Smooth muscle cell of the brain vasculature (primary cell): Measurements from ENCODE around the gene IDH3G.
"Not testable (repeated sequence)": the region's sequence is repeated elsewhere in the genome, so short reads cannot be mapped to it uniquely, and the experiment has no call there.

Experiments used
- DNase-seq: peaks from one replicate; pipeline ENCODE4 v3.0.0-alpha.2; 2012; ENCODE audit warnings: low read depth, low spot score

IDH3G gene

DNA sequence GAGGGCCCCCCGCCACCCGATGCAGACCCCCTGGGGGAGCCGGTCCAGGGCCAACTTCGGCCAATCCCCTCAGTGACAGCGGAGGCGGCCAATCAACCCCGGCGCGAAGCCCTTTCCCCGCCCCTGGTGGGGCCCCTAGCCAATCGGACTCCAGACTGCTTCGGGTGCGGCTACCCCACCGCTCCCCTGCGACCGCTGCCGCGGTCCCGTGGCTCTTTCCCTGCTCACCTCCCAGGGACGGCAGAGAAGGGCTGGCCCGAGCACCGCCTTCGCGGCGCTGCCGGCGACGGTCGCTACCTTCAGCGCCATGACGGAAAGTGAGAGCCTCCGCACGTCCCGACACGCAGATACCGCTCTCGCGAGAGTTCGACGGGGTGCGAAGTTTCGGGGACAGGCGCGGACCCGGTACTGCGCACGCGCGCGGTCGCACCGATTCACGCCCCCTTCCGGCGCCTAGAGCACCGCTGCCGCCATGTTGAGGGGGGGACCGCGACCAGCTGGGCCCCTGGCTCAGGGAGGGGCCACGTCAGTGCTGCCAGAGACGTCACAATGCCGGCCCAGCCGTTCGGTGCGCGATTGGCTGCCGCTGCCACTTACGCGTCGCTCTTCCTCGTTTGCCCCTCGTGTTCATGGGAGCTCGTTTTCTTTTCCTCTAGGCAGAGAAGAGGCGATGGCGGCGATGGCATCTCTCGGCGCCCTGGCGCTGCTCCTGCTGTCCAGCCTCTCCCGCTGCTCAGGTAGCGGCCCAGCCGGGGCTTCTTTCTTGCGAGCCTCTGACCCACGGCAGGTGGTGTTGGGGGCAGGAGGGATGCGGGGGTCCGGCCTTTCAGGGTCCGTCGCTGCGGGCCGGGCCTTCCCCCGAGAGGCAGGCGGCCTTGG, at the start of gene IDH3G, which contains the start of gene SSR4:
Gene IDH3G, minus strand, starts transcription at position 358 of the 879 bp plus-strand sequence. Its CDS starts 49 bp downstream, at position 309.
Gene SSR4, plus strand, starts transcription at position 651 of the 879 bp plus-strand sequence. Its CDS starts 20 bp downstream, at position 671.
- DNase-seq = peak; percentile 81

DNA sequence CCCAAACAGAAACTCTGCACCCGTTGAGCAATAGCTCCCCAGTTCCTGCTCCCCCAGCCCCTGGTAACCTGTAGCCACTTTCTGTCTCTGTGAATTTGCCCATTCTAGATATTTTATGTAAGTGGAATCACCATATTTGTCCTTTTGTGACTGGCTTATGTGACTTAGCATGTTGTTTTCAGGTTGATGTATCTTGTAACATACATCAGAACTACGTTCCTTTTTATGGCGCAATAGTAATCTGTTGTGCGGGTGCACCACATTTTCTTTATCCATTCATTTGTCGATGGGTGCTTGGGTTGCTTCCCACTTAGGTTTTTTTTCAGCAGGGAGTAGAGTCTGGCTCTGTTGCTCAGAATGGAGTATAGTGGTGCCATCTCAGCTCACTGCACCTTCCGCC, 42.7 kb upstream of the IDH3G start:
- no peak for DNase-seq

DNA sequence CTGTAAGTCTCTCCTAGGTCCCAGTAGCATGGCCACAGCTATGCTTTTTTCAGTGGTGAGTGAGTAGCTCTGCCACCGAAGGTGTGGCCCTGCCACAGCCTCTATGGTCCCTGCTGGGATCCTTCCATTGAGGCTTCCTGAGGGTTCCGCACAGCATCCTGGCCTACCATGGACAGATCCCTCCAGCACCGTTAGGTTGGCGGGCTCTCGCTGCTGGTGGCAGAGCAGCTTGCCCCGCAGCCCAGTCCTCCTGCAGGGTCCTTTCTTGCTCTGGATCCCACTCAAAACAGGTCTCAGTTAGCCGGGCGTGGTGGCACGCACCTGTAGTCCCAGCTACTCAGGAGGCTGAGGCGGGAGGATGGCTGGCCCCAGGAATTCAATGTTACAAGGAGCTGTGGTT, 38.6 kb upstream of the IDH3G start:
- no peak for DNase-seq

DNA sequence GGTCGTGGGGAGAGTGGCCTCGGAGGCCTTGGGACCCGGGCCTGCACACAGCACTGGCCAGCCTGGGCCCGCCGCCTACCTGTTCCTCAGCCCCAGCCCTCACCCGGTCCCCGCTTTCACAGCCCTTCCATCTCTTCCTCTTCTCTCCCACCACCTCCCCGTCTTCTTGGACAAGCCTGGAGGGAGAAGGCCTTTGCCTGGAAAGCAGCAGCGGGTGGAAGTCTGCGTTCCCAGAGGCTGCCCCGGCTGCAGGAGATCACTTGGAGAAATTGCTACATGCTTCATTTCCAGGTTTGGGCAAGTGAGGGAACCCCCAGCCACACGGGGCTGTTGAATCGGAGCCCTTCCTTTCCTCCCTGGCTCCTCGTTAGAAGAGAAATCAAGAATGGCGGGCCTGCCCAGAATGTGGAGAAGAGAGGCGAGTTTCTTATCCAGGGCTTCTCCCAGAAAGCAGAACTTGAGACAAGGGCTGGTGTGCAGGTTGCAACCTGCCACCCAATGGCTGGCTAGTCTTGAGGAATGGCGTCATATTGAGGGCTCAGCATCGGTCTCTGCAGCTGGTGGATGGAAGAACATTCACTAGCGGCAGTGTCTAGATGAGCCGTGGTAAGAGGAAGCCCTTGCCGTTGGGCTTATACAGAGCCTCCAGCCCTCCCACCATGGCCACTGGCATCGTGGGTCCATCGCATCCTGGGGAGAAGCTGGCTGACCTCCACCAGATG, 37.4 kb upstream of the IDH3G start:
- no peak for DNase-seq

DNA sequence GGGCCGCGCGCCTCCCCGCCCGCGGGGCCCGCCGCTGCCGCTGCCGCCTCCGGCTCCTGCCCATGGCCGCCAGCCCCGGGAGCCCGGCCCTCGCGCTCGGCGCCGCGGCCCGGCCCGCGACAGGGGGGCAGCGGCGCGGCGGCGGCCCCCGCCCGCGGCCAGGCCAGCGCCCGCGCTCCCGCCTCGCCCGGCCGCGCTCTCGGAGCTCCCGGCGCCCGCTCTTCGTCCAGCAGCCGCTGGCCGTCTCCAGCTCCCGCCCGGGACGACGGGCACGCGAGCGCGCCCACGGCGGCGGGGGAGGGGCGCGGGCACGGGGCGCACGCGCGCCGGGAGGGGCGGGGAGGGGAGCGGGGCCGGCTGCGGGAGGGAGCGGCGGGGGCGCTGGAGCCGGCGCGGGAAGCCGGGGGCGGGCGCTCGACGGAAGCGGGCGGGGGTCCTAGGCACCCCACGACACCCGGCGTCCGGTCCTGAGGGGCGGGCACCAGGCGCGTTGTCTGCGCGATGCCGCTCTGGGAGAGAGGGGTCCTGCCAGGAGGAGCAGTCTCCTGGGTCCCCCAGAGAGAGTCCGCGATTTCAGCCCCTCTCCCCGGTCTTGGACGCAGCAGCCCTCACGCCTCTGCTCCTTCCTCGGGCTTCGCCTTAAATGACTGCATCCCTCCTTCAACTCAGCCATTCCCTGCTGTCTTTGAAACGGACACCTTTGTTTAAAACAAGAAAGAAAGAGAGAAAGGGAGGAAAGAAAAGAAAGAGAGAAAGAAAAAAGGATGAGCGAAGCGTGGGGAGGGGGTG, 36.7 kb upstream of the IDH3G start:
- DNase-seq = no peak

DNA sequence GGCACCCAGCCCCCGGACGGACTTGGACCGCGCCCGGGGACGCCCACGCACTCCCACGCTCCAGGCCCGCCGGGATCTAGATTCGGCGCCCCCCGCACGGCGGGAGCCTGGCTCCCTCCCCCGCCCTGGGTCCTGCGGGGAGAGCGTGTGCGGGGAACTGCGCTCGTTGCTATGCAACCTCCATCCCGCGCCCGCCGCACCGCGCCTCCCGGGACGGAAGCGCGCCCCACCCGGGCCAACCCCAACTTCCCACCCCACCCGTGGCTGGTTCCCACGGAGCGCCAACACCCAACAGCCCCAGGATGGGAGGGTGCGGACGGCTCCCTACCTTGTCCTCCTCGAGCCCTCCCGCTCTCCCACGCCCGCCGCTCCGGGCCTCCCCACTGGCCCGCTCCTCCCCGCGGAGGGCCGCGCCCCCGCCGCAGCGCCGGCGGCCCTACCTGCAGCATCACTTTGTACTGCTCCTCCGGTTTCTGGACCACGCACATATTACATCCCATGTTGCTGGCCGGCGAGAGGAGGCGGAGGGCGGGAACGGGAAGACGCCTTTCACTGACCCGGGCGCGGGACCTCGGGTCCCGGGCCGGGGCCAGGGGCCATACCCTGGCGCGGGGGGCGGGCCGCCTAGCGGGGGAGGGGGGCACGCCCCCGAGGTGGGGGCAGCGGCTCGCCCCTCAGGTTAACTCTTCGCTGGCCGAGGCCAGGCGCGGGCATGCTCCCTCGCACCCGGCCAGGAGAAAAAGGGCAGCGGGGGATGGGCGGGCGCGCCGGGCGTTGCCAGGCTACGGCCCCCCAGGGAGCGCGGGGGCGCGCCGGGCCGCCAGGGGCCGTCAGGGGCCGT, 35.8 kb upstream of the IDH3G start, which contains the start of gene PDZD4:
Gene PDZD4, minus strand, starts transcription at position 746 of the 841 bp plus-strand sequence. Its CDS starts 246 bp downstream, at position 500.
- DNase-seq = no peak

DNA sequence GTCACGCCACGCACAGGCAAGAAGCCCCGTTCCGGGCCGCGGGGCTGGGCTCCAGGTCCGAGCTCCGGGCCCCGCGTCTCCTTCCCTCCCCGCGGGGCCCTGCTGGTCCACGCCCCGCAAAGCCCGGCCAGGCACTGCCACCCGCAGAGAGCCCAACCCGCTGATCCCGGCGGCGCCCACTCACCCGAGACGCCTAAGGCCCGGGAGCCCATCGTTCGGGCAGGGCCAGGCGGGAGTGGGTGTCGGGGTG, 35.3 kb upstream of the IDH3G start:
- no peak for DNase-seq

DNA sequence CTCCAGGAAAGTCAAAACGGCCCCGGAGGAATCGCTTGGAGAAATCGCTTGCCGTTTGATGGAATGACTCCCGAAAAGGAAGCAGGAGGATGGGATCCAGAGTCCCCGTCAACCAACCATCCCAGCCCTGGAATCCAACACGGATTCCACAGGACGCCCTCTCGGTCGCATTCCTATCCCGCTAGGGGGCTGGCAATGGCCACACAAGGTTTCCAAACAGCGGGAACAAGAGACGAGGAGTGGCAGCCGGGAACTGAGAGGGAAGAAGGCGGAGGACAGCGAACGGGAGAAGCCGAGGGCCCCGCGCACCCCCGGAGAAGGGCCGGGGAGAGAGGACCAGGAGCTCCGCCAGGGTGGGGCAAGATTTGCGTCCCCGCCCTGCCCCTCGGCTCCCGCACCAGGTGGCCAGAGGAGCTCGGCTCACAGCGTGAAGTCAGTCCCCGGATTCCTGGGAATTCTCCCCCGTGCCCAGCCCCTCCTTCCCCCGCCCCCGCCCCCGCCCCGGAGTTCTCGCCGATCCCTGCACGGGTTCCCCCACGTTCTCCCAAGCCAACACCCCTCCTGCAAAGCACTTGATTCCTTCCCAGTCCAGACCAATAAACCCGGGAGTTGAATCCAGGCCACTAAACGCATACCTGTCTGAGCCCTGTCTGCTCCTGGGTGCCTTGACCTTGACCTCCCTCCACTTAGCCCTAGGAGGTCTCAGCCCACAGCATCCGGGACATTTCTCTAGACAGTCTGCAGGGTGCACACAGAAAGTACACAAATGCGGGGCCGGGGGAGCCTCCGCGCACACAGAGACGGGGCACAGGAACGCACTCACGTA, 34.8 kb upstream of the IDH3G start:
- DNase-seq = no peak

DNA sequence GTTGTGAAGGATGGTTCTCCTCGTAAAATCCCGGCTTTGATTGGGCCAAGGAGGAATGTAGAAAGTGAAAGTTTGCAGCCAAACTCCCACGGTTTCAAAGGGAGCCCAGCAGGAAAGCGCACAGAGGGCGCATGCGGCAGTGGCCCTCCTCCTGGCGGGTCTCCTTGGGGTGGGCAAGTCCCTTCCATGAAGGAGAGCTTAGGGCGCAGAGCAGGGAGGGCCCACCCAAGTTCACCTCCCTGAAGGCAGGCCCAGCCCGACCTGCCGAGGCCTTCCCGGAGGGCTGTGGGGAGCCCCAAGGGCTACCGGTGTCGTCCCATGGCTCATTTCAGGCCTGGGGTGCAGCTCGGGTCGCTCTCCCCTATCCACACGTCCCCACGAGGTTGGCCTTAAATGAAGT, 34.1 kb upstream of the IDH3G start:
- no peak for DNase-seq

DNA sequence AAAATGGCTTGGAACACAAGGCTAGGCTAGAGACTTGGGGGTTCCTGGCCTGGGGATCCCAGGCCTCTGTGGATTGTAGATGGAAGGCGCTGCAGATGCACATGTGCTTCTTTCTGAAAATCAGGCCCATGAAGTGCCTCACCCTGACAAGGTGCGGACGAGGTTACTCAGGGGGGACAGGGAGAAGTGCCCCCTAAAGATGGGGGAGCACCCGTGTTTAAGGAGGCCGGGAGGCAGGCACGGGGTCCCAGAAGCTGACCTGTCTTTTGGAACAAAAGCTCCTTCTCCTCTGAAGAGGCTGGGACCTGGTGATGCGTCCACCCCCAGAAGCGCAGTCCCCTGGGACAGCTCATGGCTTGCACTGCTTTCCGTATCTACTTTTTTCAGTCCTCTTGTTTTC, 33.7 kb upstream of the IDH3G start:
- no peak for DNase-seq

DNA sequence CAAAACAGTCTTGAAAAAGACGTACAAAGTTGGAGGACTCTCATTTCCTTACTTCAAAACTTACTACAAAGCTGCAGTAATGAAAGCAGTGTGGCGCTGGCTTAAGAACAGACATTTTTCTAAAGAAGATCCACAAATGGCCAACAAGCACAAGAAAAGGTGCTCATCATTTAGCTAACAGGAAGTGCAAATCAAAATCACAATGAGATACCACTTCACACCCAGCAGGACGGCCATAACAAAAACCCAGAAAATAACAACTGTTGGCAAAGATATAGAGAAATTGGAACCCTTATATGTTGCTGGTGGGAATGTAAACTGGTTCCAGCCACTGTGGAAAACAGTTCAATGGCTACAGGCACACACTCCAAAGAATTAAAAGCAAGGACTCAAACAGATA, 32.8 kb upstream of the IDH3G start:
- no peak for DNase-seq

DNA sequence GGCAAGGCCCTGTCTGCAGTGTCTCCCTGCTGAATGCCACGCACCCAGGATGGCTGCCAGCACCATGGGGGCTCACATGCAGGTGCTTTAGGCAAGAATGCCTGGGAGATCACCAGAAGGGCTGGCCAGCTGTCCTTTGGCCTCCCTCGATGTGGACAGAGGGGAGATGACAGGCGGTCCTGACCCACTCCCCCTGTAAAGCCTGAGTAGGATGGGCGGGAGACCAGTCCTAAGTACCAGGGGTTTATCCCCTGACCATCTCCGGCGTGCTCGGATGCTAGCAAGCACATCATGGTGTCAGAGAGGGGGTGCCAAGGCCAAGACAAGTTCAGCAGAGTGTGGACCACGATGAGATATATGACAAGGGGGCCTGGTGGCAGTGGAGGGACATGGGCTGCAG, 30.9 kb upstream of the IDH3G start:
- DNase-seq = no peak

DNA sequence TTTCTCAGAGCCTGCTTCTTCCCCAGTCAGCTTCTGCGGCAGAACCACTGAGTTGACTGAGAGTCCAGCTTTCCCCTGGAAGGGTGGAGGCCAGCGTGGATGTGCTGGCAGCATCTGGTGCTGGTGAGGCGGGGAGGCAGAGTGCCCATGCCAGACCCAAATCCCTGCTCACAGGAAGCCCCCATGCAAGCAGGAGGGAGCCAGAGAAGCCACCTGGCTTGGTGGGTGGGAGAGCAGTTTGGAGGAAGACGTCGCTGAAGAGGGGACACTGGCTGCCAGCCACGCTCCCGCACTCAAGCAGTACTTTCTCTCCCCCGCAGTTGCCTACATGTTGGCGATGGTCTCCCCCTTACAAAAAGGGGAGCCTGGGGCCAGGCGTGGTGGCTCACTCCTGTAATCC, 30.2 kb upstream of the IDH3G start:
- DNase-seq = no peak

DNA sequence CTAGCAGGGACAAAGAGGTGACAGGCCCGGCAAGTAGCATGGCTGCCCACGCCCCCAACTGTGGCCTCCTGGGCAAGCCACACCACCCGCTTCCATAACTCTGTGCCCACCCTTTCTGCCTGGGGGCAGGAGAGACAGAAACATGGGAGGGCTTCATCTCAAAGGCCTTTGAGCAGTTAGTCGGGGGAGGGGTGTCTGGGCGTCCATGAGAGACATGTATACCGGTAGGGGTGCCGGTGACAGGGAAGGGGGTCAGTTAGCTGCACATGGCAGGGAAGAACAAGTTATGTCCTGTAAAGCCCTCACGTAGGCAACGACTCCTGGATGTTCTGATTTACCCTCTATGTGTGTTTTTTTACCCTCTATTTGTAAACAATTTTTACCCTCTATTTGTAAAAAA, 26.9 kb upstream of the IDH3G start:
- no peak for DNase-seq

DNA sequence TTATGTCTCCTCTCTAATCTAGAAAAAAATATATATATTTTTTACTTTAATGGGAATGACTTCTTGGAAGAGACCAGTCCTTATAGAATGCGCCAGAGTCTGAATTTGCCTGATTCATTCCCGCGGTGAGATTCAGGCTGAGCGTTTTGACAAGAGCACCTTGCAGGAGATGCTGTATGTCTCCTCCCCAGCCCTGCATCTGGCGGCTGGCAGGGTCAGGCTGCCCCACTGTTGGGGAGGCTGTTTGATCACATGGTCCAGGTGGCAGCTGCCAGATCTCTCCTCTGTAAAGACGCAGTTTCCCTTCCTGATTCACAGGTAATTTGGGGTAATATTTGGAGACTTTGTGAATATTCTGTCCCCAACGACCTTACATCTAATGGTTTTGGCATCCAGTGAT, 26.4 kb upstream of the IDH3G start:
- no peak for DNase-seq

DNA sequence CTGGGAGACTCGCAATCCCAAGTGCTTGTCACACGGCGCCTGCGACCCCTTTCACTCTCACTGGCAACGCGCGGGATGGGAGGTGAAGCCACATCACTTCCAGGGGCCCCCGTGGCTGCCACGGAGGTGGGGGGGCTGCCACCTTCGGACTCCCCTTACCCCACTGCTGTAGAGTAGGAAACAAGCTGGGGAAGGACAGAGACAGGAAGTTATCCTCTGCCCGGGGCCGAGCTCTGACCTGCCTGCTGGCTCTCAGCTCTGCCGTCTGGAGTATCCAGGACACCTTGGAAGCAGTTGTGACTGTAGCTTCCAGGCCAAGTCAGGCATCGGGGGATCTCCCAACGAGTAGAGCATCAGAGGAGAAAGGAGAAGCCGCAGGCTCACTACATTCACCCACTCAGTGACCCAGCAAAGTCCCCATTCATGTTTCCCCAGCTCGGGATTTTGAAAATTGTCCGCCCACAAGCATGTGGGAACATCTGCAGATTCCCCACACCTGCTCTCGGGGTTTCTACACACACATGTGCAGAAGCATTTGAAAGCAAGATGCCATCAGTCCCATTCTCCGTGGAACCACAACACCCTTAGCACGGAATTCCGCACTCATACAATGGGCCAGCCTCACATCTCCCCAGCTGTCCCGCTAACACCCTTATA, 25.3 kb upstream of the IDH3G start:
- no peak for DNase-seq

DNA sequence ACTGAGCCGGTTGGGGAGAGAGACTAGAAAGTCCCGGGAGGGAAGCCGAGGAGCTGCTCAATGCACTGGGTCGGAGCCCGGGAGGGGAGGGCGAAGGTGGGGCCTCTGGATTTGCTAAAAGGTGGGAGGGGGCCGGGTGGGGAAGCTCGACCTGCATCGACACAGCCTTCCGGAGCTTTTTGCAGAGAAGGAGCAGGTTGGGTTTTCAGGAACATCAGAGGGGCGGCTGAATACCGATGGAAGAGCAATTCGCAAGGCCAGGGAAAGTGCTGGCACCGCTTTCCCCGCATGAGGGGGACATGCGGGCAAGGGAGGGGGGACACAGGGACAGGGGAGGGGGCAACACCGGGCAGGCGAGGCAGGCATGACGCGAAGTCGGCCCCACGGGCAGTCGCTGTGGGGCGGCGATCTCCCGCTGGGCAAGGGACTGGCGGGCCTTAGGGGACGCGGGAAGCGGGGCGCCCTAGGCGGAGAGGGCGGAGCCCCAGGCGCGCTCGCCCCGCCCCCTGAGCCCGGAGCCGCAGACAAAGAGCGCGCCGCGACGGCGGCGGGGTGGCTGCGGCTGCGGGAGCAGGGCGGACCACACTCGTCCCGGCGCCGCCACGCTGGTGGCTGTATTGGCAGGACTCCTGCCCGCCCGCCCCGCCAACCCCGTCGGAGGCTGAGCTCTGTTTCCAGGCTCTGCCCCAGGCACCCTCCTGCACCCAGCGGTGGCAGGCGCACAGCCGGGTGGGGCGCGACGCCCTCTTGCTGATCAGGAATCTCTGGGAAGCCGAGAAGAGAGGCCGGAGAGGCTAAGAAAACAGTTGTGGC, 24.6 kb upstream of the IDH3G start:
- DNase-seq = no peak

DNA sequence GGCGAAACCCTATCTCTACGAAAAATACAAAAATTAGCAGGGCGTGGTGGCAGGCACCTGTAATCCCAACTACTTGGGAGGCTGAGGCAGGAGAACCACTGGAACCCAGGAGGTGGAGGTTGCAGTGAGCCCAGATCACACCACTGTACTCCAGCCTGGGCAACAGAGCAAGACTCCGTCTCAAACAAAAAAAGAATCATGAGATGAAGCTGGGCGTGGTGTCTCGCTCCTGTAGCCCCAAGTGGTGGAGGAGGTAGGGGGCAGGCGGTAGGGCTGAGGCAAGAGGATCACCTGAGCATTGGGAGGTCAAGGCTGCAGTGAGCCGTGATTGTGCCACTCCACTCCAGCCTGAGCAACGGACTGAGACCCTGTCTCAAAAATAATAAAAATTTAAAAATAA, 23.9 kb upstream of the IDH3G start:
- DNase-seq = not testable (repeated sequence)
